GM12878 (cell line): ENCODE measurements around the gene TPGS2.

Experiments
- CREB1 ChIP-seq: IDR thresholded peaks from 2 replicates; pipeline ENCODE4 v1.6.1; 2012; ENCODE audit warnings: low read depth, mild to moderate bottlenecking, inconsistent platforms
- E4F1 ChIP-seq: fragments of 450-650 bp; IDR thresholded peaks from 2 replicates; pipeline ENCODE4 v1.6.1; 2018; ENCODE audit warnings: borderline replicate concordance, mild to moderate bottlenecking; ENCODE audit not compliant: partially characterized antibody
- EP300 ChIP-seq, 2 experiments: fragments of 150-350 bp in 1 of 2; IDR thresholded peaks; 2 replicates each; pipeline ENCODE4 v1.6.1; 2011 to 2012; ENCODE audit warnings: low read depth in 2 of 2, low read length in 2 of 2, borderline replicate concordance in 1 of 2, improper control_type of control experiment in 1 of 2, inconsistent platforms in 1 of 2; ENCODE audit not compliant: control insufficient read depth in 1 of 2
- GABPA ChIP-seq: IDR thresholded peaks from 2 replicates; pipeline ENCODE4 v1.6.1; 2014; ENCODE audit warnings: antibody characterized with exemption, low read depth, mild to moderate bottlenecking, inconsistent platforms
- POLR2AphosphoS5 ChIP-seq: IDR thresholded peaks from 2 replicates; pipeline ENCODE4 v1.6.1; 2011; ENCODE audit warnings: mild to moderate bottlenecking, low read length, inconsistent platforms
- RFX5 ChIP-seq: IDR thresholded peaks from 2 replicates; pipeline ENCODE4 v1.6.1; 2011; ENCODE audit warnings: low read depth, low read length, improper control_type of control experiment
- SKIL ChIP-seq: fragments of 450-650 bp; IDR thresholded peaks from 2 replicates; pipeline ENCODE4 v1.6.1; 2017; ENCODE audit warnings: mild to moderate bottlenecking, low read depth, inconsistent platforms; ENCODE audit not compliant: poor library complexity, severe bottlenecking
- ZNF274 ChIP-seq: IDR thresholded peaks from one replicate; pipeline ENCODE4 v1.8.0; 2011; ENCODE audit not compliant: insufficient read length, insufficient read depth

- TF ChIP-seq EP300 (IDR thresholded peaks at IDR 0.05; ENCODE audit: borderline replicate concordance in 1 of 2, control insufficient read depth in 1 of 2, low read depth in 2 of 2, low read length in 2 of 2) (no peak), SKIL (no peak), GABPA (no peak), CREB1 (no peak), ZNF274 (no peak), POLR2AphosphoS5 (no peak), RFX5 (no peak), E4F1 (no peak)
Measured at GRCh38 chr18:36809590-36810381, 19.0 kb downstream of the TPGS2 start.
